RWPE2 (cell line): ENCODE data around the gene TTI1.
A peak's percentile ranks its signal among the peaks of the same experiment; 100 is the strongest.

ENCODE experiments used
- ATAC-seq: fragments of 200-7000 bp; cut with Tn5 transposase; 3 replicates; pipeline ENCODE4 v1.9.1; 2021; ENCODE audit warnings: low read depth
- DNase-seq: peaks from one replicate; pipeline ENCODE4 v3.0.0-alpha.2; 2020; ENCODE audit warnings: low spot score
- H3K27ac ChIP-seq: fragments of 450-650 bp; 2 replicates; pipeline ENCODE4 v1.5.1; 2017; ENCODE audit warnings: mild to moderate bottlenecking; ENCODE audit not compliant: poor library complexity, severe bottlenecking
- H3K27me3 ChIP-seq: fragments of 250-450 bp; sonication (Bioruptor Pico); 2 replicates; pipeline ENCODE4 v1.5.1; 2021; ENCODE audit warnings: mild to moderate bottlenecking, moderate library complexity; ENCODE audit not compliant: insufficient read depth, poor library complexity, severe bottlenecking
- H3K36me3 ChIP-seq: fragments of 250-450 bp; sonication (Bioruptor Pico); 2 replicates; pipeline ENCODE4 v1.5.1; 2020; ENCODE audit warnings: low read depth, mild to moderate bottlenecking, moderate library complexity
- H3K4me1 ChIP-seq: fragments of 250-450 bp; sonication (Bioruptor Pico); 2 replicates; pipeline ENCODE4 v1.5.1; 2021; ENCODE audit warnings: mild to moderate bottlenecking, moderate library complexity; ENCODE audit not compliant: insufficient read depth, poor library complexity, severe bottlenecking
- H3K4me3 ChIP-seq: fragments of 250-450 bp; sonication (Bioruptor Pico); 2 replicates; pipeline ENCODE4 v1.5.1; 2021; ENCODE audit warnings: mild to moderate bottlenecking, moderate library complexity; ENCODE audit not compliant: severe bottlenecking
- H3K9me3 ChIP-seq: fragments of 250-450 bp; sonication (Bioruptor Pico); 2 replicates; pipeline ENCODE4 v1.5.1; 2021; ENCODE audit warnings: mild to moderate bottlenecking, moderate library complexity; ENCODE audit not compliant: severe bottlenecking
- CTCF ChIP-seq: fragments of 450-650 bp; IDR thresholded peaks from one replicate; pipeline ENCODE4 v1.5.1; 2017; ENCODE audit warnings: mild to moderate bottlenecking, moderate library complexity; ENCODE audit not compliant: poor library complexity, severe bottlenecking

The TTI1 gene

GRCh38 chr20:38049800-38050199 lies 16.5 kb upstream of the TTI1 start:
- Histone ChIP-seq H3K9me3 (no peaks in the 10 kb centered on the region), H3K4me3 (no peak overlapping the region), H3K4me1 (peaks cover 33% of the 10 kb centered on the region), H3K27ac (peak overlapping the region; percentile 81), H3K36me3 (peaks cover 83% of the 10 kb centered on the region), H3K27me3 (no peaks in the 10 kb centered on the region)
- TF ChIP-seq CTCF: peak; percentile 14
- ATAC-seq: peak; percentile 98
- peak; percentile 85 for DNase-seq

- Histone ChIP-seq H3K9me3 (no peaks in the 10 kb centered on the region), H3K27ac (no peak overlapping the region), H3K4me1 (peaks cover 46% of the 10 kb centered on the region), H3K4me3 (no peak overlapping the region), H3K27me3 (no peaks in the 10 kb centered on the region), H3K36me3 (peaks cover 88% of the 10 kb centered on the region)
- DNase-seq (no peak), ATAC-seq (no peak)
- no peak for TF ChIP-seq CTCF
Observed at GRCh38 chr20:38046572-38046971, 13.3 kb upstream of the TTI1 start.

- no peaks in the 10 kb centered on the region for H3K27me3 ChIP-seq
- H3K36me3 ChIP-seq: peaks cover 90% of the 10 kb centered on the region
- TF ChIP-seq CTCF: no peak
- no peaks in the 10 kb centered on the region for H3K9me3 ChIP-seq
- no peak for DNase-seq
- H3K27ac ChIP-seq: peak overlapping the region; percentile 49
- peaks cover 29% of the 10 kb centered on the region for H3K4me1 ChIP-seq
- no peak overlapping the region for H3K4me3 ChIP-seq
- no peak for ATAC-seq
Observed at GRCh38 chr20:38044685-38045084, 11.4 kb upstream of the TTI1 start.

- Histone ChIP-seq H3K27ac (peak overlapping the region; percentile 49), H3K9me3 (no peaks in the 10 kb centered on the region), H3K4me3 (no peak overlapping the region), H3K27me3 (no peaks in the 10 kb centered on the region), H3K4me1 (peaks cover 21% of the 10 kb centered on the region), H3K36me3 (peaks cover 92% of the 10 kb centered on the region)
- ATAC-seq (peak; percentile 100), DNase-seq (peak; percentile 96)
- TF ChIP-seq CTCF: peak; percentile 64
Observed at GRCh38 chr20:38043512-38044300, 10.4 kb upstream of the TTI1 start.

- H3K4me3 ChIP-seq: no peak overlapping the region
- peaks cover 89% of the 10 kb centered on the region for H3K36me3 ChIP-seq
- H3K4me1 ChIP-seq: peaks cover 31% of the 10 kb centered on the region
- no peak for TF ChIP-seq CTCF
- DNase-seq (no peak), ATAC-seq (no peak)
- no peaks in the 10 kb centered on the region for H3K9me3 ChIP-seq
- H3K27ac ChIP-seq: no peak overlapping the region
- no peaks in the 10 kb centered on the region for H3K27me3 ChIP-seq
Observed at GRCh38 chr20:38040276-38040675, 7.0 kb upstream of the TTI1 start.
